KMS-11 (cell line): Measurements from ENCODE around the gene DYRK1A.

Experiments
- H2AFZ ChIP-seq: fragments of 200-600 bp; sonication (generic); 2 replicates; pipeline ENCODE4 v1.6.1; 2016; ENCODE audit warnings: antibody characterized with exemption, mixed run types, low read depth
- H3K27ac ChIP-seq: fragments of 200-600 bp; sonication (generic); 2 replicates; pipeline ENCODE4 v1.6.1; 2016; ENCODE audit warnings: mild to moderate bottlenecking, mixed run types
- H3K27me3 ChIP-seq: fragments of 200-600 bp; sonication (generic); 2 replicates; pipeline ENCODE4 v1.6.1; 2017; ENCODE audit warnings: mild to moderate bottlenecking, low read depth, mixed run types, moderate library complexity; ENCODE audit not compliant: insufficient read depth
- H3K36me3 ChIP-seq: fragments of 200-600 bp; sonication (generic); 2 replicates; pipeline ENCODE4 v1.6.1; 2017; ENCODE audit warnings: mild to moderate bottlenecking, mixed run types; ENCODE audit not compliant: insufficient read depth
- H3K4me1 ChIP-seq: fragments of 200-600 bp; sonication (generic); 2 replicates; pipeline ENCODE4 v1.6.1; 2016; ENCODE audit warnings: mild to moderate bottlenecking, low read depth, mixed run types; ENCODE audit not compliant: poor library complexity, severe bottlenecking
- H3K4me2 ChIP-seq: fragments of 200-600 bp; sonication (generic); 2 replicates; pipeline ENCODE4 v1.7.0; 2016; ENCODE audit warnings: mild to moderate bottlenecking, mixed run types
- H3K4me3 ChIP-seq: fragments of 200-600 bp; sonication (generic); IDR thresholded peaks from 2 replicates; pipeline ENCODE4 v1.6.1; 2017; ENCODE audit warnings: low read depth, low read length, mixed read lengths; ENCODE audit not compliant: insufficient read depth
- H3K79me2 ChIP-seq: fragments of 200-600 bp; sonication (generic); 2 replicates; pipeline ENCODE4 v1.6.1; 2016; ENCODE audit warnings: low read depth, mixed run types; ENCODE audit not compliant: insufficient read depth
- H3K9ac ChIP-seq: fragments of 200-600 bp; sonication (generic); 2 replicates; pipeline ENCODE4 v1.6.1; 2016; ENCODE audit warnings: mild to moderate bottlenecking, mixed run types
- H4K20me1 ChIP-seq: fragments of 200-600 bp; sonication (generic); 2 replicates; pipeline ENCODE4 v1.6.1; 2016; ENCODE audit warnings: mild to moderate bottlenecking, mixed run types; ENCODE audit not compliant: insufficient read depth
- TF ChIP-seq, protein P1 (sequence below): fragments of 200-600 bp; sonication (generic); conservative IDR thresholded peaks from 2 replicates; pipeline ENCODE4 v1.6.1; 2017; ENCODE audit warnings: low read depth, mild to moderate bottlenecking, antibody characterized with exemption, low read length, moderate library complexity, mixed read lengths

Gene DYRK1A

DNA sequence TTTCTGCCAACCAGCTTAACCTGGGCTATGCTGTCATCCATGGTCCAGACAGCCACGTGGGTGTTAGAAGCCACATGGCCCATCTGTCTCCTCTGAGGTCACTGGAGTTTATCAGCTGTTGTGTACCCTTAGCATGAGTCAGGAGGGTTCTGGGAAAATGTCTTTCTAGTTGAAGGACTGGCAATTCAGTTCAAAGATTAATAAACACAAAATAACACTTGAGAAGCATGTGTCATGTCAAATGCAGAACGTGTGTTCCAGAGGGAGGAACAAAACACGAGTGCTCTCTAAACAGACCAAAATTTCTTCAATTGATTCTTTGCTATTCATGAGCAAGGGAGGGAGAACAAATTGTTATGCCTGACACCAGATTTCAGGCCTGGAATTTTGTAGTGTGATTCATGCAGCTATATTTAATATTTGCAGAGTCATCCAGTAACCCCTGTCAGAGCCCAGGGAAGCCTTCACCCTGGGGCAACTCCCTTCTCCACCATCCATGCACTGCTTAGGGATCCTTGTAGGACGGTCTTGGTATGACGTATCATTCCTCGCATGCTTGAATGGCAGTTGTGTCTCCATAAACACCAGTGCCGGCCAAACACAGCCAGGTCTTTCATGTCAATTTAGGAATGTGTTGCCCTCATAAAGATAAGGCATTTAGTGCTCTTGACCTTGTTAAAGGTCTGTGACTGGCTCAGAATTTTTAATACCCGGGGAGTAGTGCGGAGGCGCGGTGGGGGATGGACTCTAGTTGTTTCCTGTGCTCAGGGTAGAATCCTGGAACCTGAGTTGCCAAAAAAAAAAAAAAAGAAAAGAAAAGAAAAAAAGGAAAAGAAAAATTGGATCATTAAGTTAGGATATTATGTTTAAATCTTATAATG lies 27.7 kb upstream of the DYRK1A start:
- no peak overlapping the region for H2AFZ ChIP-seq
- no peak overlapping the region for H3K4me3 ChIP-seq
- no peaks in the 10 kb centered on the region for H3K79me2 ChIP-seq
- H3K27ac ChIP-seq, result no peak overlapping the region
- H3K27me3 ChIP-seq, result no peaks in the 10 kb centered on the region
- no peaks in the 10 kb centered on the region for H4K20me1 ChIP-seq
- H3K4me2 ChIP-seq, result no peak overlapping the region
- H3K36me3 ChIP-seq, result no peaks in the 10 kb centered on the region
- no peak overlapping the region for H3K9ac ChIP-seq
- TF ChIP-seq, protein P1, sequence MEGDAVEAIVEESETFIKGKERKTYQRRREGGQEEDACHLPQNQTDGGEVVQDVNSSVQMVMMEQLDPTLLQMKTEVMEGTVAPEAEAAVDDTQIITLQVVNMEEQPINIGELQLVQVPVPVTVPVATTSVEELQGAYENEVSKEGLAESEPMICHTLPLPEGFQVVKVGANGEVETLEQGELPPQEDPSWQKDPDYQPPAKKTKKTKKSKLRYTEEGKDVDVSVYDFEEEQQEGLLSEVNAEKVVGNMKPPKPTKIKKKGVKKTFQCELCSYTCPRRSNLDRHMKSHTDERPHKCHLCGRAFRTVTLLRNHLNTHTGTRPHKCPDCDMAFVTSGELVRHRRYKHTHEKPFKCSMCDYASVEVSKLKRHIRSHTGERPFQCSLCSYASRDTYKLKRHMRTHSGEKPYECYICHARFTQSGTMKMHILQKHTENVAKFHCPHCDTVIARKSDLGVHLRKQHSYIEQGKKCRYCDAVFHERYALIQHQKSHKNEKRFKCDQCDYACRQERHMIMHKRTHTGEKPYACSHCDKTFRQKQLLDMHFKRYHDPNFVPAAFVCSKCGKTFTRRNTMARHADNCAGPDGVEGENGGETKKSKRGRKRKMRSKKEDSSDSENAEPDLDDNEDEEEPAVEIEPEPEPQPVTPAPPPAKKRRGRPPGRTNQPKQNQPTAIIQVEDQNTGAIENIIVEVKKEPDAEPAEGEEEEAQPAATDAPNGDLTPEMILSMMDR, result no peak
- no peaks in the 10 kb centered on the region for H3K4me1 ChIP-seq

DNA sequence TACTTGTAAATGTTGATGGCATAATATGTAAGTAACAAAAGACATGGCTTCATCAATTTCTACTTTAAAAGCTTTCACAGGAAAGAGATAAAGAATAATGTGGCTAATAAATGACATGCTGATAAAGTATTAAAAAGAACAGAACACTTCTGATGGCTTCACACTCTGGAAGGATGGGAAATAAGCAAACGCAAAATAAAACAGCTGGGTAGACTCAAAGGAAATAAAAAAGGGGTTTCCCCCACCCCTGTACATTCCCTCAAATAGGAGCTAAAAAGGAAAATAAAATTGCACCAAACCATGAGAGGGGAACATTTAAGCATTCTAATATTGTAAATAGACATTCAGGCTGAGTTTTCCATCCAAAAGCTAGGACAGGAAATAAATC lies 27.0 kb upstream of the DYRK1A start:
- Histone ChIP-seq H4K20me1 (no peaks in the 10 kb centered on the region), H3K4me1 (no peaks in the 10 kb centered on the region), H3K4me2 (no peak overlapping the region), H3K27me3 (no peaks in the 10 kb centered on the region), H3K36me3 (no peaks in the 10 kb centered on the region), H3K27ac (no peak overlapping the region), H3K4me3 (no peak overlapping the region), H2AFZ (no peak overlapping the region), H3K79me2 (no peaks in the 10 kb centered on the region), H3K9ac (no peak overlapping the region)
- TF ChIP-seq, protein P1, result no peak

DNA sequence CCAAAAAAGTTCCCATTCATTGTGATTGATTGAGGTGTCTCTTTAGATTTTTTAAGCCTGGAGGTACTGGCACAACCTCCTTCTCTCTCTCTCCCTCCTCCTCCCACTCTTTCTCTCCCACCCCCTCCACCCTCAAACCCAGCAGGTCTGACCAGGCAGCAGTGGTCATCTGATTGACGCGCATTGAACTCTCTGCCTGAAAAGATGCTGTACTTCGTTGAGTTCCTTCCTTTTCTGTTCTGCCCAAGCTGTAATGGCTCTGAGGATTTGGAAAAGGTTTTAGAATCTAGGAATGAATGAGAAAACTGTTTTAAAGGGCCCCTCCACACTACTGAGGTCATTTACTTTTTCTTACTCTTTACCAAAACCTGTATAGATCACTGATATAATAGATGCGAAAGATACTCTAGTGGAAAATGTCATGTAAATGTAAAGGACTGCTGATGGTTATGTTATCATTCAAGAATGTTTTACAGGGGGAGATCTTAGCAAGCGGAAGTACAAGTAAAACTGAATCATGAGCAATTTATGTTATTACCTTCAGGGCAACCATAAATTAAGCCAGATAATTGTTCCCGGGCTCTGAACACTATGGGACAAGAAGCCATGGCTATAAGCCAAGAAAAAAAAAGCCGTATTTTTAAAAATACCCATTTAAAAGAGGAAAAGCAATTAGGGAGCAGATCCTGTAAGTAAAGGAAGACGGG lies 25.2 kb upstream of the DYRK1A start:
- H3K9ac ChIP-seq, result no peak overlapping the region
- no peaks in the 10 kb centered on the region for H3K27me3 ChIP-seq
- no peaks in the 10 kb centered on the region for H4K20me1 ChIP-seq
- TF ChIP-seq, protein P1, result no peak
- no peaks in the 10 kb centered on the region for H3K79me2 ChIP-seq
- no peaks in the 10 kb centered on the region for H3K4me1 ChIP-seq
- no peak overlapping the region for H3K4me3 ChIP-seq
- H3K36me3 ChIP-seq, result no peaks in the 10 kb centered on the region
- no peak overlapping the region for H3K27ac ChIP-seq
- no peak overlapping the region for H3K4me2 ChIP-seq
- H2AFZ ChIP-seq, result no peak overlapping the region

DNA sequence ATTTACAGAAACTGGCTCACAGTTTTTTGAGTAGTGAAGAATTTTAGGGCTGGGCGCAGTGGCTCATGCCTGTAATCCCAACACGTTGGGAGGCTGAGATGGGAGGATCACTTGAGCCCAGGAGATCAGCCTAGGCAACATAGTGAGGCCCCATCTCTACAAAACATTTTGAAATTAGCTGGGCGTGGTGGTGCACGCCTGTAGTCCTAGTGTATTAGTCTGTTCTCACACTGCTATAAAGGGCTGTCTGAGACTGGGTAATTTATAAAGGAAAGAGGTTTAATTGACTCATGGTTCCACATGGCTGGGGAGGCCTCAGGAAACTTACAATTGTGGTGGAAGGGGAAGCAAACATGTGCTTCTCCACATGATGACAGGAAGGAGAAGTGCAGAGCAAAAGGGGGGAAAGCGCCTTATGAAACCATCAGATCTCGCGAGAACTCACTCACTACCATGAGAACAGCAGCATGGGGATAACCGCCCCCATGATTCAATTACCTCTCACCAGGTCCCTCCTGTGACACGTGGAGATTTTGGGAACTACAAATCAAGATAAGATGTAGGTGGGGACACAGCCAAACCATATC lies 24.4 kb upstream of the DYRK1A start:
- Histone ChIP-seq H3K79me2 (no peaks in the 10 kb centered on the region), H3K4me3 (no peak overlapping the region), H4K20me1 (no peaks in the 10 kb centered on the region), H3K36me3 (no peaks in the 10 kb centered on the region), H3K4me2 (no peak overlapping the region), H3K4me1 (no peaks in the 10 kb centered on the region), H2AFZ (no peak overlapping the region), H3K27ac (no peak overlapping the region), H3K27me3 (no peaks in the 10 kb centered on the region), H3K9ac (no peak overlapping the region)
- TF ChIP-seq, protein P1, result no peak
